Psoas muscle (tissue), 8 donors: Measurements from ENCODE around the gene ZC3H12A. TPM values are rescaled to one million over a fixed set of nuclear protein-coding genes. Genes with fewer than 3 reads are reported as not detected.

Experiments used
- ATAC-seq, 4 donors: fragments of 200-7000 bp; cut with Tn5 transposase; one replicate each; pipeline ENCODE4 v1.9.1; 2020; ENCODE audit warnings: moderate library complexity in 3 of 4, mild to moderate bottlenecking in 2 of 4
- DNase-seq, 2 donors: peaks; one replicate each; pipeline ENCODE4 v3.0.0-alpha.2; 2020
- H3K27ac ChIP-seq: fragments of 200-600 bp; one replicate; pipeline ENCODE4 v1.8.0; 2022
- H3K27me3 ChIP-seq, 3 donors: fragments of 200-600 bp in 1 of 3; one replicate each; pipeline versions ENCODE4 v1.6.1 to v1.8.0; 2013 to 2022; ENCODE audit warnings: low read length in 2 of 3, mild to moderate bottlenecking in 2 of 3, moderate library complexity in 1 of 3; ENCODE audit not compliant: insufficient read depth in 3 of 3
- H3K36me3 ChIP-seq, 2 donors: fragments of 200-600 bp in 1 of 2; one replicate each; pipeline versions ENCODE4 v1.6.1 to v1.8.0; 2013 to 2022; ENCODE audit warnings: low read depth in 1 of 2, mild to moderate bottlenecking in 1 of 2, moderate library complexity in 1 of 2; ENCODE audit not compliant: insufficient read depth in 1 of 2
- H3K4me1 ChIP-seq: fragments of 200-600 bp; one replicate; pipeline ENCODE4 v1.8.0; 2022
- H3K4me3 ChIP-seq: fragments of 200-600 bp; one replicate; pipeline ENCODE4 v1.8.0; 2022; ENCODE audit warnings: mild to moderate bottlenecking
- H3K9me3 ChIP-seq: fragments of 200-600 bp; one replicate; pipeline ENCODE4 v1.8.0; 2022
- CTCF ChIP-seq: fragments of 200-600 bp; IDR thresholded peaks from one replicate; pipeline ENCODE4 v1.8.0; 2022; ENCODE audit warnings: antibody characterized with exemption
- WGBS, 3 donors: extraction: QIAGEN DNeasy Blood & Tissue Kit; methylation state at CpG; one replicate each; pipeline versions ENCODE4 v1.1.6 to v1.1.7; 2013; 5-methylcytosine and 5-hydroxymethylcytosine counted together
- intact Hi-C, 2 donors: fragments of 100-400 bp; cut with DNase I; formaldehyde crosslinking; loops; one replicate each; pipeline versions ENCODE4 v1.11.0 to v1.14.2; 2022
- polyA plus RNA-seq, 3 donors: library from polyadenylated mRNA; stranded (reverse); fragments of 200-250 nt; gene quantifications; one replicate each; pipeline ENCODE4 v1.2.3, GENCODE V29; 2013
- total RNA-seq, 4 donors: library from RNA; stranded (reverse); fragmentation: NEBNext Ultra II Directional in 2 of 4; extraction: Animal tissue kit (Norgen Biotek cat#: 25700) in 2 of 4; gene quantifications; one replicate each; pipeline versions ENCODE4 v1.2.1 to v1.2.4, GENCODE V29; 2021 to 2023
- donor health status: healthy with polysubstance abuse.
- donor health status: DM: no; HTN: no; CAD: no; lungs with moderate emphysema.
- donor health status: Bipolar disorder and iron deficiency.
- donor health status: healthy.
- donor health status: DM: yes; HTN: yes; CAD: no.
- donor health status: DM: no; HTN: no; CAD: no.
- donor health status: DM: no; HTN: no; CAD: no.
- donor health status: DM: yes; HTN: yes; CAD: no.

ZC3H12A gene
- total and polyA plus RNA-seq, 7 donors = 1.9 to 30.2 (median 13.5) TPM

- intact Hi-C loops = no loop called here
- no peak for ATAC-seq
- no peak for TF ChIP-seq CTCF
- H3K36me3 ChIP-seq = no peaks in the 10 kb centered on the region
- WGBS, 3 donors = 56 to 63% (median 62%) methylated on average over 4 of the region's 4 CpGs
- DNase-seq = no peak
- H3K9me3 ChIP-seq = no peaks in the 10 kb centered on the region
- H3K4me3 ChIP-seq = no peak overlapping the region
- H3K27me3 ChIP-seq = peaks cover 2 to 22% (median 4%) of the 10 kb centered on the region in 3 donors
- H3K4me1 ChIP-seq = no peaks in the 10 kb centered on the region
- H3K27ac ChIP-seq = no peak overlapping the region
These were observed 32.2 kb upstream of the ZC3H12A start for GRCh38 chr1:37442139-37442538.

GRCh38 chr1:37442644-37443043 is 31.7 kb upstream of the ZC3H12A start:
- H3K4me3 ChIP-seq = no peak overlapping the region
- no peak for ATAC-seq
- H3K27me3 ChIP-seq = peaks cover 4 to 28% (median 4%) of the 10 kb centered on the region in 3 donors
- TF ChIP-seq CTCF = no peak
- no peaks in the 10 kb centered on the region for H3K4me1 ChIP-seq
- DNase-seq = no peak
- H3K27ac ChIP-seq = no peak overlapping the region
- intact Hi-C loops = no loop called here
- no peaks in the 10 kb centered on the region for H3K36me3 ChIP-seq
- WGBS, 3 donors = 68 to 75% (median 75%) methylated on average over 2 of the region's 2 CpGs
- H3K9me3 ChIP-seq = no peaks in the 10 kb centered on the region

GRCh38 chr1:37446874-37447273 is 27.5 kb upstream of the ZC3H12A start:
- H3K27me3 ChIP-seq = peaks cover 0 to 43% (median 6%) of the 10 kb centered on the region in 3 donors
- no peaks in the 10 kb centered on the region for H3K36me3 ChIP-seq

DNA sequence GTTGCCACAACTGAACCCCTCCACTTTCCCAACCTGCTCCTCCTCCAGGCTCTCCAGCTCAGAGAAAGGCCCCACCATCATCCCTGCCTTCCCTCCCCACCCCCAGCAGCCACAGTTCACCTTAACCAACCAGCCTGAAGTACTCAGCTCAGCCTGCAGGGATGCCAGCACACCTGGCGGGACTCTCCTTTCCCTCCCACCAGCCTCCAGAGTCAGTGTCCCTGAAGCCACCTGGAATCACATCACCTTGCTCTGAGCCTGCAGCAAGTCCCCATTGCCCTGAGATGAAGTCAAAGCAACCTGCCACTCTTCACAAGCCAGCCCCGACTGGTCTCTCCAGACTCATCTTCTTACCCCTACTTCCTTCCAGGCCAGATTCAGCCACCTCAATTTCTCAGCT is 26.2 kb upstream of the ZC3H12A start:
- Histone ChIP-seq H3K4me3 (no peak overlapping the region), H3K4me1 (no peaks in the 10 kb centered on the region), H3K27me3 (peaks cover 0 to 41% (median 6%) of the 10 kb centered on the region in 3 donors), H3K9me3 (no peaks in the 10 kb centered on the region), H3K36me3 (no peaks in the 10 kb centered on the region), H3K27ac (no peak overlapping the region)
- ATAC-seq (peak in 1 of 4 donors; percentile 19), DNase-seq (no peak)
- 41 to 70% (median 53%) methylated on average over 2 of the region's 2 CpGs for WGBS, 3 donors
- intact Hi-C loops = no loop called here
- TF ChIP-seq CTCF = no peak

More at GRCh38 chr1:37446874-37447273, 27.5 kb upstream of the ZC3H12A start:
- Histone ChIP-seq H3K4me3 (no peak overlapping the region), H3K9me3 (no peaks in the 10 kb centered on the region), H3K4me1 (no peaks in the 10 kb centered on the region), H3K27ac (no peak overlapping the region)
- intact Hi-C loops = no loop called here
- 35 to 43% (median 37%) methylated on average over 6 of the region's 6 CpGs for WGBS, 3 donors
- no peak for ATAC-seq
- no peak for DNase-seq
- TF ChIP-seq CTCF = no peak
